GM18502 (cell line): Measurements from ENCODE around the gene CLRN2.

ENCODE experiments used
- ATAC-seq: cut with Tn5 transposase; IDR thresholded peaks from one replicate; pipeline ENCODE4 v1.9.1; 2021; ENCODE audit warnings: mild to moderate bottlenecking; ENCODE audit not compliant: unreplicated experiment, poor library complexity

The CLRN2 gene

GRCh38 chr4:17502756-17503155 lies 12.2 kb upstream of the CLRN2 start:
- no peak for ATAC-seq

GRCh38 chr4:17504081-17504480 lies 10.9 kb upstream of the CLRN2 start:
- no peak for ATAC-seq

- ATAC-seq = no peak
Measured at GRCh38 chr4:17510582-17510981, 4.4 kb upstream of the CLRN2 start.

- ATAC-seq = peak; percentile 7
Measured at GRCh38 chr4:17511051-17511450, 3.9 kb upstream of the CLRN2 start.

- peak; percentile 69 for ATAC-seq
Measured at GRCh38 chr4:17511509-17511949, 3.4 kb upstream of the CLRN2 start.

- peak; percentile 95 for ATAC-seq
Measured at GRCh38 chr4:17511950-17512795, 2.8 kb upstream of the CLRN2 start, which contains the start of gene QDPR. QDPR (minus strand) TSS chr4:17512090; CDS start chr4:17512054, 36 bp downstream.

GRCh38 chr4:17512973-17513665 lies 1.8 kb upstream of the CLRN2 start:
- ATAC-seq = no peak

GRCh38 chr4:17515445-17516407 lies 761 bp downstream of the CLRN2 start:
- ATAC-seq = no peak

GRCh38 chr4:17516980-17517379 lies 2.0 kb downstream of the CLRN2 start:
- ATAC-seq = no peak

GRCh38 chr4:17517664-17518063 lies 2.7 kb downstream of the CLRN2 start:
- ATAC-seq = no peak

GRCh38 chr4:17521595-17521994 lies 6.6 kb downstream of the CLRN2 start:
- ATAC-seq = no peak

- peak; percentile 55 for ATAC-seq
Measured at GRCh38 chr4:17523662-17524061, 8.7 kb downstream of the CLRN2 start.

- no peak for ATAC-seq
Measured at GRCh38 chr4:17526695-17527477, 11.9 kb downstream of the CLRN2 start.

GRCh38 chr4:17528551-17529165 lies 13.7 kb downstream of the CLRN2 start:
- no peak for ATAC-seq

- no peak for ATAC-seq
Measured at GRCh38 chr4:17531538-17532285, 16.7 kb downstream of the CLRN2 start.

GRCh38 chr4:17534705-17535104 lies 19.7 kb downstream of the CLRN2 start:
- no peak for ATAC-seq

- no peak for ATAC-seq
Measured at GRCh38 chr4:17535242-17535641, 20.3 kb downstream of the CLRN2 start.

- peak; percentile 58 for ATAC-seq
Measured at GRCh38 chr4:17535906-17536305, 20.9 kb downstream of the CLRN2 start.
